ENCODE data around the gene SETD6. TPM values are rescaled to one million over a fixed set of nuclear protein-coding genes. Genes with fewer than 3 reads are reported as not detected.

The SETD6 gene
- total RNA-seq, 1 donor from 2014 or later: 25.9 TPM

DNA sequence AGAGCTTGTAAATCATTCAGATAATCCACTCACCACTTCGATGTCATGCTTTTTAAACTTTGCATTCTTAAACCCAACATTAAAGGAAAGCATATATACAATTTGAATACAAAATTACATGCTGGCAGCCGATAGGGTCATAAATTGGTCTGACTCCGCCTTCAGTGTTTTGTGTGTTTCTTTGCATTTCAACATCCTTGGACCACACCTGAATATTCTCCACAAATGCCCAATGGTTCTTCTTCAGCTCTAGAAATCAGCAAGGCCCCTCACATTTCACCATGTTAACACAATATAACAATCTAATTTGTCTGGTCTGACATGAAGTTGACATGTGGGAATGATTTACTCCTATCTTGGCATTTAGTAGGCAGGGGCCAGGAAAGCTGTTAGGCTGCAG, 17.1 kb downstream of the SETD6 start:
- Mint-ChIP-seq H3K36me3 (ENCODE audit: unreplicated experiment) (no peaks in the 10 kb centered on the region), H3K27ac (ENCODE audit: unreplicated experiment) (no peak overlapping the region), H3K4me1 (ENCODE audit: low read depth, unreplicated experiment) (no peaks in the 10 kb centered on the region), H3K4me3 (ENCODE audit: unreplicated experiment) (no peak overlapping the region), H3K27me3 (ENCODE audit: unreplicated experiment) (no peaks in the 10 kb centered on the region), H3K9me3 (ENCODE audit: unreplicated experiment) (no peaks in the 10 kb centered on the region)
- DNase-seq: no peak
- TF ChIP-seq, protein P1, sequence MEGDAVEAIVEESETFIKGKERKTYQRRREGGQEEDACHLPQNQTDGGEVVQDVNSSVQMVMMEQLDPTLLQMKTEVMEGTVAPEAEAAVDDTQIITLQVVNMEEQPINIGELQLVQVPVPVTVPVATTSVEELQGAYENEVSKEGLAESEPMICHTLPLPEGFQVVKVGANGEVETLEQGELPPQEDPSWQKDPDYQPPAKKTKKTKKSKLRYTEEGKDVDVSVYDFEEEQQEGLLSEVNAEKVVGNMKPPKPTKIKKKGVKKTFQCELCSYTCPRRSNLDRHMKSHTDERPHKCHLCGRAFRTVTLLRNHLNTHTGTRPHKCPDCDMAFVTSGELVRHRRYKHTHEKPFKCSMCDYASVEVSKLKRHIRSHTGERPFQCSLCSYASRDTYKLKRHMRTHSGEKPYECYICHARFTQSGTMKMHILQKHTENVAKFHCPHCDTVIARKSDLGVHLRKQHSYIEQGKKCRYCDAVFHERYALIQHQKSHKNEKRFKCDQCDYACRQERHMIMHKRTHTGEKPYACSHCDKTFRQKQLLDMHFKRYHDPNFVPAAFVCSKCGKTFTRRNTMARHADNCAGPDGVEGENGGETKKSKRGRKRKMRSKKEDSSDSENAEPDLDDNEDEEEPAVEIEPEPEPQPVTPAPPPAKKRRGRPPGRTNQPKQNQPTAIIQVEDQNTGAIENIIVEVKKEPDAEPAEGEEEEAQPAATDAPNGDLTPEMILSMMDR (IDR thresholded peaks at IDR 0.05; ENCODE audit: partially characterized antibody, unreplicated experiment): no peak

DNA sequence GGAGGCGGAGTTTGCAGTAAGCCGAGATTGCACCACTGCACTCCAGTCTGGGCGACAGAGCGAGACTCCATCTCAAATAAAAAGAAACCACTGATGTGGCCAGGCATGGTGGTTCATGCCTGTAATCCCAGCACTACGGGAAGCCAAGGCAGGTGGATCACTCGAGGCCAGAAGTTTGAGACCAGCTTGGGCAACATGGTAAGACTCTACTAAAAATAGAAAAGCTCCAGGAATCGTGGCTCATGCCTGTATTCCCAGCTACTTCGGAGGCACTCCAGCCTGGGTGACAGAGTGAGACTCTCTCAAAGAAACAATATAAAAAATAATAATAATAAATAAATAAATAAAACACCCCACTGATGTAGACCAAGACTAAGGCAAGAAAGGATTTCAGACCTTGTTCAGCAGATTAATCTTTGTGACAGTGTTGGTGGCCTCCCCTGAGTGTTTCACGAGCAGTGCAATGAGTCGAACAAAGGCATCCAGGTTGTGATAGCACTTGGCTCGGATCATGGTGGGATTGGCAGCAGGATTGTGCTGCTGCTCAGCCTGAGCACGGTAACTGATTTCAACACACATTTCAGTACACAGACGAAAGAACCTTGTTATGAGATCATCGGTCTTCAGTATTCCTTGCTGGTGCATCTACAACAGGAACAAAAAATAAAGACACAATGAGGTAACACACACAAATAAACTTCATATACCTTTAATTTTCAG, 18.6 kb downstream of the SETD6 start:
- TF ChIP-seq, protein P1 (IDR thresholded peaks at IDR 0.05; ENCODE audit: partially characterized antibody, unreplicated experiment): no peak
- H3K36me3 Mint-ChIP-seq (ENCODE audit: unreplicated experiment): no peaks in the 10 kb centered on the region
- peak overlapping the region; percentile 31 for H3K27ac Mint-ChIP-seq (ENCODE audit: unreplicated experiment)

DNA sequence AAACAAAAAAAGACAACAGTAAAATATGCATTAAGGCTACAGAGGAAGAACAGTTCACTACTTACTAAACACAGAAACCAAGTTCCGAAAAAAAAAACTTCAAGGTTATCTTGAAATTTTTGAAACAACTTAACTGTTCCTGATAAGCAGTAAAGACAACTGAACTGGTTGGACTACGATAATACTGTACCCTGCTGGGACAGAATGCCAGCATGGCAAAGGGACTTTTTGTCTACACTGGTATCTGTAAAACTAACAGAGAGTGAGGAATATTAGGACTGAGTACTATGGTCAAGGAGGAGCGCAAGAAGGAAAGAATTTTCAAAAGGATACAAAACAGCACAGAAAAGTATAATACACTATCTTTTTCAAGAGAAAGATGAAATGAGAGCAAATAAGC, 19.8 kb downstream of the SETD6 start:
- Mint-ChIP-seq H3K4me3 (ENCODE audit: unreplicated experiment) (no peak overlapping the region), H3K27me3 (ENCODE audit: unreplicated experiment) (no peaks in the 10 kb centered on the region), H3K36me3 (ENCODE audit: unreplicated experiment) (no peaks in the 10 kb centered on the region), H3K9me3 (ENCODE audit: unreplicated experiment) (no peaks in the 10 kb centered on the region), H3K27ac (ENCODE audit: unreplicated experiment) (no peak overlapping the region), H3K4me1 (ENCODE audit: low read depth, unreplicated experiment) (no peaks in the 10 kb centered on the region)
- TF ChIP-seq, protein P1 (IDR thresholded peaks at IDR 0.05; ENCODE audit: partially characterized antibody, unreplicated experiment): no peak
- DNase-seq: no peak

More for the DNA sequence above, 18.6 kb downstream of the SETD6 start:
- no peaks in the 10 kb centered on the region for H3K27me3 Mint-ChIP-seq (ENCODE audit: unreplicated experiment)
- no peaks in the 10 kb centered on the region for H3K4me1 Mint-ChIP-seq (ENCODE audit: low read depth, unreplicated experiment)
- H3K4me3 Mint-ChIP-seq (ENCODE audit: unreplicated experiment): no peak overlapping the region
- no peaks in the 10 kb centered on the region for H3K9me3 Mint-ChIP-seq (ENCODE audit: unreplicated experiment)
- DNase-seq: no peak

DNA sequence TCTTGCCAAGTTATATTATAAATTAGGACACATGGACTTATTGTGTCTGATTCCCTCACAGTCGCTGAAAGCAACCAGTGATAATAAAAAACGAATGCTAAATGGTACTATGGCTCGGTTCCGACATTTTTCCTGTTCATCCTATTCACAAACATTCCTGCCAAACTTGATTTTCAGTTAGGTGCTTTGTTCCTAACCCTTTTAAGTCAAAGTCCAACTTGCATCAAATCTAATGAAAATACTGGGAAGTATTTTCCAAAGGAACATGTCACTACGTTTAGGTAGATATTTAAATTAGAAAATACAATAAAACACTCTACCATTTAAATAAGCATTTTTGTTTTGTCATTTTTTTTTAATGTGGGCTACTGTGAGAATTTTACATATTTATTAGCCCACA, 21.0 kb downstream of the SETD6 start:
- Mint-ChIP-seq H3K4me1 (ENCODE audit: low read depth, unreplicated experiment) (no peaks in the 10 kb centered on the region), H3K9me3 (ENCODE audit: unreplicated experiment) (no peaks in the 10 kb centered on the region), H3K27me3 (ENCODE audit: unreplicated experiment) (no peaks in the 10 kb centered on the region), H3K4me3 (ENCODE audit: unreplicated experiment) (no peak overlapping the region), H3K27ac (ENCODE audit: unreplicated experiment) (no peak overlapping the region), H3K36me3 (ENCODE audit: unreplicated experiment) (no peaks in the 10 kb centered on the region)
- TF ChIP-seq, protein P1 (IDR thresholded peaks at IDR 0.05; ENCODE audit: partially characterized antibody, unreplicated experiment): no peak
- no peak for DNase-seq

DNA sequence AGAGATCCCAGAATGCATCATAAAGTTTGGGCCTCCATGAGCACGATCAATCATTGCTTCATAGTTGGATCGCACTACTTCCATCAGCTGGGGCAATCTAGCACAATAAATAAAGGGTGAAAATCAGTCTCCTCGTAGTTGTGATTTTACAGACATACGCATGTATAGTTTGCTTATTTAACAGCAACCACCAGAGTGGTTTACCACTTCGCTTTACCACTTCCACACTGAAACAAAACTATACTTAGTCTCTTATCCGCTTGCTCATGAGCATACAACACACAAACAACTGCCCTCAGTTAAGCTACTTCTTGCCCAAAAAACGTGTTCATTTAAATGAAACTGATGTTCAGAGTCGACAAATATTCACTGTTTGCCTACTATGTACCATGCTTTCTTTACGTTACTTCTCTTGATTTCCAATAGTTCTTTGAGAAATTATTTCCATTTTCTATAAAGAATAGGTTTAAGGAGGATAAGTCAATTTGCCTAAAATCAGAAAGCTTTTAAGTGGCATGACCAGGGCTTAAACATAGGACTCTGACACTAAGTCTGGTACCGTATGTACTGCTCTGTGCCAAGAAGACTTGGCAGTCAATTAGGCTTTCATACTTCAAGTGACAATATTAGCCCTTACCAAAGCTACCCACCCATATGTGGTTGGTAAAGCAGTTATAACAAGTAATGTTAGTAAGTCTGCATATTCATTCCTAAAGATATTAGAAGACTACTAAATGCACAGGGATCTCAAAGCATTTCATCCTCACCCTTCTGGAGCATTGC, 22.0 kb downstream of the SETD6 start:
- TF ChIP-seq, protein P1 (IDR thresholded peaks at IDR 0.05; ENCODE audit: partially characterized antibody, unreplicated experiment): no peak
- Mint-ChIP-seq H3K27ac (ENCODE audit: unreplicated experiment) (no peak overlapping the region), H3K36me3 (ENCODE audit: unreplicated experiment) (no peaks in the 10 kb centered on the region), H3K4me1 (ENCODE audit: low read depth, unreplicated experiment) (no peaks in the 10 kb centered on the region), H3K27me3 (ENCODE audit: unreplicated experiment) (no peaks in the 10 kb centered on the region), H3K9me3 (ENCODE audit: unreplicated experiment) (no peaks in the 10 kb centered on the region), H3K4me3 (ENCODE audit: unreplicated experiment) (no peak overlapping the region)
- DNase-seq: no peak
